Stimulated activated CD4-positive, alpha-beta T cell treated with anti-CD3 and anti-CD28 coated beads, Interleukin-2, amount 100 ng/mL, for 48 hours (primary cell): ENCODE data around the gene KIF7.
"Not testable (repeated sequence)": the region's sequence is repeated elsewhere in the genome, so short reads cannot be mapped to it uniquely, and the experiment has no call there.

ENCODE experiments used
- DNase-seq, 2 donors: peaks; one replicate each; pipeline ENCODE4 v3.0.0-alpha.2; 2020

The KIF7 gene

GRCh38 chr15:89654847-89655805 is at the start of gene KIF7:
Gene KIF7, minus strand, starts transcription at chr15:89655467. Its CDS starts 2,537 bp downstream, at chr15:89652930.
- no peak for DNase-seq

GRCh38 chr15:89704411-89704810 is 49.1 kb upstream of the KIF7 start:
- DNase-seq: no peak

- DNase-seq: no peak
Measured at GRCh38 chr15:89695198-89695597, 39.9 kb upstream of the KIF7 start.

GRCh38 chr15:89693696-89694095 is 38.4 kb upstream of the KIF7 start:
- DNase-seq: no peak

- no peak for DNase-seq
Measured at GRCh38 chr15:89693091-89693490, 37.8 kb upstream of the KIF7 start.

GRCh38 chr15:89690276-89691218 is 35.3 kb upstream of the KIF7 start, which contains the start of the genes PEX11A and WDR93:
Gene PEX11A, minus strand, starts transcription at chr15:89690754. Its CDS starts 122 bp downstream, at chr15:89690632.
Gene WDR93, plus strand, starts transcription at chr15:89690811. Its CDS starts 10,936 bp downstream, at chr15:89701747.
- DNase-seq: peak; percentile 71 to 74

GRCh38 chr15:89689930-89690275 is 34.6 kb upstream of the KIF7 start:
- DNase-seq: not testable (repeated sequence)

GRCh38 chr15:89686522-89686921 is 31.3 kb upstream of the KIF7 start:
- no peak for DNase-seq

GRCh38 chr15:89685995-89686394 is 30.7 kb upstream of the KIF7 start:
- DNase-seq: no peak

- no peak for DNase-seq
Measured at GRCh38 chr15:89681146-89681545, 25.9 kb upstream of the KIF7 start.

GRCh38 chr15:89680282-89680873 is 25.1 kb upstream of the KIF7 start:
- no peak for DNase-seq

GRCh38 chr15:89679212-89679611 is 23.9 kb upstream of the KIF7 start, which contains the start of gene PLIN1:
Gene PLIN1, minus strand, starts transcription at chr15:89679367. Its CDS starts 1,878 bp downstream, at chr15:89677489.
- no peak for DNase-seq

GRCh38 chr15:89677381-89677780 is 22.1 kb upstream of the KIF7 start:
- no peak for DNase-seq

GRCh38 chr15:89675606-89676005 is 20.3 kb upstream of the KIF7 start:
- no peak for DNase-seq

GRCh38 chr15:89674526-89674925 is 19.3 kb upstream of the KIF7 start:
- no peak for DNase-seq

- DNase-seq: peak in 1 of 2 donors; percentile 18
Measured at GRCh38 chr15:89673165-89673512, 17.9 kb upstream of the KIF7 start.

GRCh38 chr15:89672221-89673164 is 17.2 kb upstream of the KIF7 start:
- DNase-seq: no peak

- no peak for DNase-seq
Measured at GRCh38 chr15:89671687-89672086, 16.4 kb upstream of the KIF7 start.

- DNase-seq: no peak
Measured at GRCh38 chr15:89670971-89671560, 15.8 kb upstream of the KIF7 start.

GRCh38 chr15:89669941-89670340 is 14.7 kb upstream of the KIF7 start:
- DNase-seq: no peak

GRCh38 chr15:89669309-89669865 is 14.1 kb upstream of the KIF7 start:
- no peak for DNase-seq
